ENCODE measurements around the gene GTF3C5.

Gene GTF3C5

GRCh38 chr9:133098871-133099270 lies 68.1 kb downstream of the GTF3C5 start:
- Mint-ChIP-seq H3K9me3 (peaks cover 20% of the 10 kb centered on the region), H3K4me1 (ENCODE audit: low read depth) (no peaks in the 10 kb centered on the region), H3K4me3 (no peak overlapping the region), H3K36me3 (ENCODE audit: low read depth) (peaks cover 83% of the 10 kb centered on the region), H3K27me3 (no peaks in the 10 kb centered on the region), H3K27ac (peak overlapping the region; percentile 16)
- intact Hi-C loops (cut with micrococcal nuclease), result loop anchor here (5.0 kb wide), 1 partner anchor 52 kb away; no protein-coding TSS in a partner anchor

GRCh38 chr9:133099726-133100505 lies 69.1 kb downstream of the GTF3C5 start:
- Mint-ChIP-seq H3K4me1 (ENCODE audit: low read depth) (no peaks in the 10 kb centered on the region), H3K27me3 (no peaks in the 10 kb centered on the region), H3K4me3 (no peak overlapping the region), H3K27ac (no peak overlapping the region), H3K36me3 (ENCODE audit: low read depth) (peaks cover 93% of the 10 kb centered on the region), H3K9me3 (peaks cover 20% of the 10 kb centered on the region)
- intact Hi-C loops (cut with micrococcal nuclease), result loop anchor here (5.0 kb wide), 1 partner anchor 53 kb away; no protein-coding TSS in a partner anchor

- no peak overlapping the region for H3K4me3 Mint-ChIP-seq
- intact Hi-C loops (cut with micrococcal nuclease), result no loop called here
- H3K9me3 Mint-ChIP-seq, result peaks cover 19% of the 10 kb centered on the region
- no peaks in the 10 kb centered on the region for H3K4me1 Mint-ChIP-seq (ENCODE audit: low read depth)
- H3K36me3 Mint-ChIP-seq (ENCODE audit: low read depth), result peaks cover 100% of the 10 kb centered on the region
- H3K27me3 Mint-ChIP-seq, result no peaks in the 10 kb centered on the region
- H3K27ac Mint-ChIP-seq, result no peak overlapping the region
These were observed 69.9 kb downstream of the GTF3C5 start for GRCh38 chr9:133100506-133101355.

GRCh38 chr9:133101356-133102189 lies 70.8 kb downstream of the GTF3C5 start:
- no peaks in the 10 kb centered on the region for H3K27me3 Mint-ChIP-seq
- intact Hi-C loops (cut with micrococcal nuclease), result no loop called here
- no peak overlapping the region for H3K27ac Mint-ChIP-seq
- H3K4me3 Mint-ChIP-seq, result no peak overlapping the region
- peaks cover 11% of the 10 kb centered on the region for H3K9me3 Mint-ChIP-seq
- no peaks in the 10 kb centered on the region for H3K4me1 Mint-ChIP-seq (ENCODE audit: low read depth)
- peaks cover 100% of the 10 kb centered on the region for H3K36me3 Mint-ChIP-seq (ENCODE audit: low read depth)

GRCh38 chr9:133102190-133103021 lies 71.6 kb downstream of the GTF3C5 start:
- peaks cover 100% of the 10 kb centered on the region for H3K36me3 Mint-ChIP-seq (ENCODE audit: low read depth)
- H3K9me3 Mint-ChIP-seq, result peaks cover 9% of the 10 kb centered on the region
- H3K4me3 Mint-ChIP-seq, result no peak overlapping the region
- intact Hi-C loops (cut with micrococcal nuclease), result loop anchor here (1.0 kb wide), 1 partner anchor 42 kb away; no protein-coding TSS in a partner anchor
- no peaks in the 10 kb centered on the region for H3K27me3 Mint-ChIP-seq
- peak overlapping the region; percentile 68 for H3K27ac Mint-ChIP-seq
- H3K4me1 Mint-ChIP-seq (ENCODE audit: low read depth), result no peaks in the 10 kb centered on the region

GRCh38 chr9:133103183-133103986 lies 72.6 kb downstream of the GTF3C5 start:
- no peaks in the 10 kb centered on the region for H3K27me3 Mint-ChIP-seq
- H3K36me3 Mint-ChIP-seq (ENCODE audit: low read depth), result peaks cover 100% of the 10 kb centered on the region
- peak overlapping the region; percentile 68 for H3K27ac Mint-ChIP-seq
- H3K4me3 Mint-ChIP-seq, result no peak overlapping the region
- peaks cover 2% of the 10 kb centered on the region for H3K9me3 Mint-ChIP-seq
- intact Hi-C loops (cut with micrococcal nuclease), result loop anchor here (1.0 kb wide), 1 partner anchor 41 kb away; no protein-coding TSS in a partner anchor
- no peaks in the 10 kb centered on the region for H3K4me1 Mint-ChIP-seq (ENCODE audit: low read depth)

- H3K36me3 Mint-ChIP-seq (ENCODE audit: low read depth), result peaks cover 100% of the 10 kb centered on the region
- no peaks in the 10 kb centered on the region for H3K27me3 Mint-ChIP-seq
- no peaks in the 10 kb centered on the region for H3K9me3 Mint-ChIP-seq
- no peaks in the 10 kb centered on the region for H3K4me1 Mint-ChIP-seq (ENCODE audit: low read depth)
- intact Hi-C loops (cut with micrococcal nuclease), result loop anchor here (1.0 kb wide), 1 partner anchor 40 kb away; no protein-coding TSS in a partner anchor
- no peak overlapping the region for H3K4me3 Mint-ChIP-seq
- peak overlapping the region; percentile 35 for H3K27ac Mint-ChIP-seq
These were observed 73.2 kb downstream of the GTF3C5 start for GRCh38 chr9:133103987-133104505.

- H3K27me3 Mint-ChIP-seq, result no peaks in the 10 kb centered on the region
- intact Hi-C loops (cut with micrococcal nuclease), result no loop called here
- H3K4me3 Mint-ChIP-seq, result no peak overlapping the region
- H3K9me3 Mint-ChIP-seq, result no peaks in the 10 kb centered on the region
- peaks cover under 1% of the 10 kb centered on the region for H3K4me1 Mint-ChIP-seq (ENCODE audit: low read depth)
- H3K36me3 Mint-ChIP-seq (ENCODE audit: low read depth), result peaks cover 100% of the 10 kb centered on the region
- H3K27ac Mint-ChIP-seq, result peak overlapping the region; percentile 35
These were observed 74.1 kb downstream of the GTF3C5 start for GRCh38 chr9:133104718-133105460.

- Mint-ChIP-seq H3K36me3 (ENCODE audit: low read depth) (peaks cover 100% of the 10 kb centered on the region), H3K27me3 (no peaks in the 10 kb centered on the region), H3K4me1 (ENCODE audit: low read depth) (peaks cover 5% of the 10 kb centered on the region), H3K4me3 (no peak overlapping the region), H3K9me3 (no peaks in the 10 kb centered on the region), H3K27ac (no peak overlapping the region)
- intact Hi-C loops (cut with micrococcal nuclease), result no loop called here
These were observed 74.6 kb downstream of the GTF3C5 start for GRCh38 chr9:133105461-133105770.

- no peak overlapping the region for H3K4me3 Mint-ChIP-seq
- peaks cover 9% of the 10 kb centered on the region for H3K4me1 Mint-ChIP-seq (ENCODE audit: low read depth)
- intact Hi-C loops (cut with micrococcal nuclease), result no loop called here
- no peaks in the 10 kb centered on the region for H3K9me3 Mint-ChIP-seq
- H3K27me3 Mint-ChIP-seq, result no peaks in the 10 kb centered on the region
- H3K36me3 Mint-ChIP-seq (ENCODE audit: low read depth), result peaks cover 100% of the 10 kb centered on the region
- no peak overlapping the region for H3K27ac Mint-ChIP-seq
These were observed 75.9 kb downstream of the GTF3C5 start for GRCh38 chr9:133106511-133107244.

- H3K9me3 Mint-ChIP-seq, result no peaks in the 10 kb centered on the region
- H3K36me3 Mint-ChIP-seq (ENCODE audit: low read depth), result peaks cover 100% of the 10 kb centered on the region
- H3K4me3 Mint-ChIP-seq, result no peak overlapping the region
- intact Hi-C loops (cut with micrococcal nuclease), result no loop called here
- no peak overlapping the region for H3K27ac Mint-ChIP-seq
- H3K4me1 Mint-ChIP-seq (ENCODE audit: low read depth), result peaks cover 15% of the 10 kb centered on the region
- H3K27me3 Mint-ChIP-seq, result no peaks in the 10 kb centered on the region
These were observed 76.5 kb downstream of the GTF3C5 start for GRCh38 chr9:133107245-133107722.
